HG03066 (cell line): ENCODE data around the gene PPP1R12B.
"Not testable (repeated sequence)": the region's sequence is repeated elsewhere in the genome, so short reads cannot be mapped to it uniquely, and the experiment has no call there.

Experiments used
- ATAC-seq: cut with Tn5 transposase; IDR thresholded peaks from one replicate; pipeline ENCODE4 v1.9.1; 2021; ENCODE audit warnings: low read depth; ENCODE audit not compliant: unreplicated experiment

The PPP1R12B gene

GRCh38 chr1:202593845-202594244 lies 245.3 kb downstream of the PPP1R12B start:
- no peak for ATAC-seq

GRCh38 chr1:202596638-202597037 lies 248.1 kb downstream of the PPP1R12B start:
- no peak for ATAC-seq

GRCh38 chr1:202597090-202597761 lies 248.7 kb downstream of the PPP1R12B start:
- no peak for ATAC-seq

GRCh38 chr1:202599669-202600431 lies 251.4 kb downstream of the PPP1R12B start:
- ATAC-seq, result no peak

GRCh38 chr1:202600432-202601041 lies 252.0 kb downstream of the PPP1R12B start:
- ATAC-seq, result no peak

GRCh38 chr1:202603435-202603834 lies 254.9 kb downstream of the PPP1R12B start:
- no peak for ATAC-seq

GRCh38 chr1:202605515-202605914 lies 257.0 kb downstream of the PPP1R12B start:
- ATAC-seq, result no peak

- ATAC-seq, result not testable (repeated sequence)
Observed at GRCh38 chr1:202612036-202612435, 263.5 kb downstream of the PPP1R12B start.

- no peak for ATAC-seq
Observed at GRCh38 chr1:202613571-202613970, 265.1 kb downstream of the PPP1R12B start.

GRCh38 chr1:202614363-202615207 lies 266.1 kb downstream of the PPP1R12B start:
- ATAC-seq, result not testable (repeated sequence)

GRCh38 chr1:202615208-202615500 lies 266.7 kb downstream of the PPP1R12B start:
- not testable (repeated sequence) for ATAC-seq

GRCh38 chr1:202615501-202616354 lies 267.2 kb downstream of the PPP1R12B start:
- peak; percentile 77 for ATAC-seq

- peak; percentile 39 for ATAC-seq
Observed at GRCh38 chr1:202616355-202616915, 267.9 kb downstream of the PPP1R12B start.

- not testable (repeated sequence) for ATAC-seq
Observed at GRCh38 chr1:202619012-202619411, 270.5 kb downstream of the PPP1R12B start.

- no peak for ATAC-seq
Observed at GRCh38 chr1:202619505-202619904, 271.0 kb downstream of the PPP1R12B start.

GRCh38 chr1:202620036-202620435 lies 271.5 kb downstream of the PPP1R12B start:
- not testable (repeated sequence) for ATAC-seq

GRCh38 chr1:202621446-202621845 lies 272.9 kb downstream of the PPP1R12B start:
- no peak for ATAC-seq

GRCh38 chr1:202622388-202622787 lies 273.9 kb downstream of the PPP1R12B start:
- no peak for ATAC-seq

- ATAC-seq, result no peak
Observed at GRCh38 chr1:202623075-202623474, 274.6 kb downstream of the PPP1R12B start.

GRCh38 chr1:202623476-202623875 lies 275.0 kb downstream of the PPP1R12B start:
- not testable (repeated sequence) for ATAC-seq
